SU-DHL-6 (cell line): ENCODE measurements around the gene EDNRB.

Experiments
- CTCF ChIP-seq: fragments of 200-600 bp; sonication (generic); IDR thresholded peaks from one replicate; pipeline ENCODE4 v1.5.1; 2017; ENCODE audit warnings: antibody characterized with exemption, mild to moderate bottlenecking, low read length, moderate library complexity; ENCODE audit not compliant: insufficient read depth, poor library complexity, severe bottlenecking
- EZH2phosphoT487 ChIP-seq: fragments of 200-600 bp; sonication (generic), shearing (Covaris generic); conservative IDR thresholded peaks from 2 replicates; pipeline ENCODE4 v1.6.1; 2018; ENCODE audit warnings: mild to moderate bottlenecking, antibody characterized with exemption, low read length, moderate library complexity, mixed read lengths

- TF ChIP-seq CTCF (no peak), EZH2phosphoT487 (no peak)
These were observed 10.1 kb downstream of the EDNRB start for GRCh38 chr13:77908531-77908930.
